OCI-LY3 (cell line): ENCODE measurements around the gene AURKA.

ENCODE experiments used
- CTCF ChIP-seq: fragments of 200-600, 300-600 bp; sonication (generic); IDR thresholded peaks from 2 replicates; pipeline ENCODE4 v1.5.1; 2014; ENCODE audit warnings: antibody characterized with exemption, low read length, low read depth
- EZH2phosphoT487 ChIP-seq: fragments of 200-600 bp; shearing (Covaris generic); IDR thresholded peaks from 2 replicates; pipeline ENCODE4 v1.6.1; 2018; ENCODE audit warnings: antibody characterized with exemption, mixed run types, low read depth

GRCh38 chr20:56328861-56329260 is 63.2 kb downstream of the AURKA start:
- TF ChIP-seq CTCF = no peak
- TF ChIP-seq EZH2phosphoT487 = no peak
